Activated T-cell treated with anti-CD3 and anti-CD28 coated beads for 4 hours (primary cell): ENCODE results near the gene SIAH2.
"Not testable (repeated sequence)": the region's sequence is repeated elsewhere in the genome, so short reads cannot be mapped to it uniquely, and the experiment has no call there.

ENCODE experiments used
- DNase-seq: peaks from one replicate; pipeline ENCODE4 v3.0.0-alpha.2; 2020

SIAH2 gene

GRCh38 chr3:150763122-150763840 lies at the start of gene SIAH2:
TSS of gene SIAH2 (minus strand) at chr3:150763169. CDS start at chr3:150762849, 320 bp downstream.
- DNase-seq = peak; percentile 90

- no peak for DNase-seq
These were observed 49.0 kb upstream of the SIAH2 start for GRCh38 chr3:150811984-150812383.

GRCh38 chr3:150810641-150811040 lies 47.7 kb upstream of the SIAH2 start:
- no peak for DNase-seq

GRCh38 chr3:150806185-150806835 lies 43.3 kb upstream of the SIAH2 start:
- no peak for DNase-seq

- no peak for DNase-seq
These were observed 42.4 kb upstream of the SIAH2 start for GRCh38 chr3:150805354-150805753.

GRCh38 chr3:150803440-150803985 lies 40.5 kb upstream of the SIAH2 start:
- DNase-seq = no peak

- DNase-seq = no peak
These were observed 37.8 kb upstream of the SIAH2 start for GRCh38 chr3:150800722-150801121.

- DNase-seq = no peak
These were observed 35.2 kb upstream of the SIAH2 start for GRCh38 chr3:150798122-150798618.

GRCh38 chr3:150797155-150797554 lies 34.2 kb upstream of the SIAH2 start:
- DNase-seq = no peak

GRCh38 chr3:150796527-150796926 lies 33.6 kb upstream of the SIAH2 start:
- DNase-seq = not testable (repeated sequence)

GRCh38 chr3:150793641-150794040 lies 30.7 kb upstream of the SIAH2 start:
- no peak for DNase-seq

GRCh38 chr3:150790629-150791028 lies 27.7 kb upstream of the SIAH2 start:
- no peak for DNase-seq

- DNase-seq = no peak
These were observed 26.5 kb upstream of the SIAH2 start for GRCh38 chr3:150789451-150789850.

- DNase-seq = peak; percentile 74
These were observed 24.9 kb upstream of the SIAH2 start for GRCh38 chr3:150787741-150788370.

GRCh38 chr3:150786791-150787190 lies 23.8 kb upstream of the SIAH2 start:
- no peak for DNase-seq

- DNase-seq = no peak
These were observed 21.8 kb upstream of the SIAH2 start for GRCh38 chr3:150784747-150785125.

GRCh38 chr3:150783920-150784746 lies 21.2 kb upstream of the SIAH2 start:
- no peak for DNase-seq

GRCh38 chr3:150783316-150783715 lies 20.3 kb upstream of the SIAH2 start:
- DNase-seq = no peak

- DNase-seq = no peak
These were observed 16.5 kb upstream of the SIAH2 start for GRCh38 chr3:150779402-150779858.

GRCh38 chr3:150778793-150779401 lies 15.9 kb upstream of the SIAH2 start:
- no peak for DNase-seq

GRCh38 chr3:150775001-150775599 lies 12.1 kb upstream of the SIAH2 start:
- no peak for DNase-seq
